ENCODE data around the gene NDUFB2. TPM values are rescaled to one million over a fixed set of nuclear protein-coding genes. Genes with fewer than 3 reads are reported as not detected.
A peak's percentile ranks its signal among the peaks of the same experiment; 100 is the strongest.
"Not testable (repeated sequence)": the region's sequence is repeated elsewhere in the genome, so short reads cannot be mapped to it uniquely, and the experiment has no call there.

The NDUFB2 gene
- total RNA-seq, 1 donor from 2014 or later = 186 TPM

GRCh38 chr7:140656548-140657515, 39.7 kb upstream of the NDUFB2 start:
- DNase-seq (ENCODE audit: low spot score) = peak; percentile 37
- no peak for TF ChIP-seq CTCF (IDR thresholded peaks at IDR 0.05)
- Mint-ChIP-seq H3K27ac (ENCODE audit: unreplicated experiment) (peak overlapping the region; percentile 91), H3K4me3 (ENCODE audit: unreplicated experiment) (peak overlapping the region; percentile 66), H3K9me3 (ENCODE audit: low read depth) (no peaks in the 10 kb centered on the region), H3K27me3 (ENCODE audit: low read depth) (no peaks in the 10 kb centered on the region), H3K4me1 (ENCODE audit: low read depth) (peaks cover 25% of the 10 kb centered on the region), H3K36me3 (ENCODE audit: low read depth) (no peaks in the 10 kb centered on the region)

DNA sequence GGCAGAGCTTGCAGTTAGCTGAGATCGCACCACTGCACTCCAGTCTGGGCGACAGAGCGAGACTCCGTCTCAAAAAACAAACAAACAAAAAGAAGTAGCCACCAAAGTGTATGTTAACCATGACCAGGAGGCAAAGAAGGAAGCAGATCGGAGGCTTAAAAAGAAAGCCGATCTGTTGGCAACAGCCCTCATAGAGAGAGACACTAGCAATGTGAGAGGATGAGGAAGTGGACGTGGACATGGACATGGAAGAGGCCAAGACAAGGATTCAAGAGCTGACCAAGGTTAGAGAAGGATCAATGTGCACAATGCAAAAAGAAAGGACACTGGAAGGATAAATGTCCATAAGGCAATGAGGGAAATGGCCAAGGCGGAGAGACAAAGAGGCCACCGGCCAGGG, 38.6 kb upstream of the NDUFB2 start:
- Mint-ChIP-seq H3K9me3 (ENCODE audit: low read depth) (no peaks in the 10 kb centered on the region), H3K27me3 (ENCODE audit: low read depth) (no peaks in the 10 kb centered on the region), H3K4me1 (ENCODE audit: low read depth) (peaks cover 23% of the 10 kb centered on the region), H3K36me3 (ENCODE audit: low read depth) (no peaks in the 10 kb centered on the region), H3K4me3 (ENCODE audit: unreplicated experiment) (no peak overlapping the region), H3K27ac (ENCODE audit: unreplicated experiment) (no peak overlapping the region)
- no peak for TF ChIP-seq CTCF (IDR thresholded peaks at IDR 0.05)
- no peak for DNase-seq (ENCODE audit: low spot score)

DNA sequence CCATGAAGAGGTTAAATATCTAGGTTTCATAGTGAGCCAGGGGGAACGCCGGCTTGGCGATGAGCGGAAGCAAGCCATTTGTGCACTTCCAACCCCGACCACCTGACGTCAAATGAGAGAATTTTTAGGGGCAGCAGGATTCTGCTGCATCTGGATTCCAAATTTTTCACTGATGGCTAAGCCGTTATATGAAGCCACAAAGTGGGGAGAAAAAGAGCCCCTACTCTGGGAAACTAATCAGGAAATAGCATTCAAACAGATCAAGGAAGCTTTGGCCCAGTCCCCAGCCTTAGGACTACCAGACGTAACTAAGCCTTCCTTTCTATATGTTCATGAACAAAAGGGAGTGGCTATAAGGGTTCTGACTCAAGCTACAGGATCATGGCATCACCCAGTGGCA, 36.7 kb upstream of the NDUFB2 start:
- Mint-ChIP-seq H3K9me3 (ENCODE audit: low read depth) (no peaks in the 10 kb centered on the region), H3K27ac (ENCODE audit: unreplicated experiment) (no peak overlapping the region), H3K4me3 (ENCODE audit: unreplicated experiment) (no peak overlapping the region), H3K4me1 (ENCODE audit: low read depth) (peaks cover 19% of the 10 kb centered on the region), H3K27me3 (ENCODE audit: low read depth) (no peaks in the 10 kb centered on the region), H3K36me3 (ENCODE audit: low read depth) (no peaks in the 10 kb centered on the region)
- TF ChIP-seq CTCF (IDR thresholded peaks at IDR 0.05) = no peak
- peak; percentile 14 for DNase-seq (ENCODE audit: low spot score)

DNA sequence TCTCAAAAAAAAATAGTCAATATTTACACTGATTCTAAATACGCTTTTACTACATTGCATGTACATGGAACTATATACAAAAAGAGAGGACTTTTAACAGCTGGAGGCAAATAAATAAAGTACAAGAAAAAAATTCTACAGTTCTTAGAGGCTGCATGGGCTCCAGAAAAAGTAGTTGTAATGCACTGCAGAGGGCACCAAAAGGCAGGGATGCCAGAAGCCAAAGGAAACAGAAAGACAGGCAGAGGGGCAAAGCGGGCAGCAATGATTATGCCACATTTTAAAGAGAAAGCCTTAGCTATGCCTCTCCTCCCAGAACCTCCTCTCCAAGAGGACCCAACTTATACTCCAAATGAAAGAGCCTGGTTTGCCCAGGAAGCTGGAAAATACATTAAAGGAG, 35.4 kb upstream of the NDUFB2 start:
- Mint-ChIP-seq H3K36me3 (ENCODE audit: low read depth) (no peaks in the 10 kb centered on the region), H3K9me3 (ENCODE audit: low read depth) (no peaks in the 10 kb centered on the region), H3K27ac (ENCODE audit: unreplicated experiment) (no peak overlapping the region), H3K4me3 (ENCODE audit: unreplicated experiment) (no peak overlapping the region), H3K27me3 (ENCODE audit: low read depth) (no peaks in the 10 kb centered on the region), H3K4me1 (ENCODE audit: low read depth) (peaks cover 15% of the 10 kb centered on the region)
- peak; percentile 75 for TF ChIP-seq CTCF (IDR thresholded peaks at IDR 0.05)
- DNase-seq (ENCODE audit: low spot score) = no peak

DNA sequence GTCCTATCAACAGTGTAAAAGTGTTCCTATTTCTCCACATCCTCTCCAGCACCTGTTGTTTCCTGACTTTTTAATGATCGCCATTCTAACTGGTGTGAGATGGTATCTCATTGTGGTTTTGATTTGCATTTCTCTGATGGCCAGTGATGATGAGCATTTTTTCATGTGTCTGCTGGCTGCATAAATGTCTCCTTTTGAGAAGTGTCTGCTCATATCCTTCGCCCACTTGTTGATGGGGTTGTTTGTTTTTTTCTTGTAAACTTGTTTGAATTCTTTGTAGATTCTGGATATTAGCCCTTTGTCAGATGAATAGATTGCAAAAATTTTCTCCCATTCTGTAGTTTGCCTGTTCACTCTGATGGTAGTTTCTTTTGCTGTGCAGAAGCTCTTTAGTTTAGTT, 33.6 kb upstream of the NDUFB2 start:
- H3K9me3 Mint-ChIP-seq (ENCODE audit: low read depth); H3K36me3 Mint-ChIP-seq (ENCODE audit: low read depth); H3K27me3 Mint-ChIP-seq (ENCODE audit: low read depth); H3K4me3 Mint-ChIP-seq (ENCODE audit: unreplicated experiment); DNase-seq (ENCODE audit: low spot score); H3K27ac Mint-ChIP-seq (ENCODE audit: unreplicated experiment): not testable (repeated sequence)
- H3K4me1 Mint-ChIP-seq (ENCODE audit: low read depth) = peaks cover 17% of the 10 kb centered on the region
